ENCODE measurements around the gene ASB1. TPM values are rescaled to one million over a fixed set of nuclear protein-coding genes. Genes with fewer than 3 reads are reported as not detected.

Gene ASB1
- total RNA-seq, 3 donors from 2014 or later: 23.5 to 41.7 (median 24.6) TPM

DNA sequence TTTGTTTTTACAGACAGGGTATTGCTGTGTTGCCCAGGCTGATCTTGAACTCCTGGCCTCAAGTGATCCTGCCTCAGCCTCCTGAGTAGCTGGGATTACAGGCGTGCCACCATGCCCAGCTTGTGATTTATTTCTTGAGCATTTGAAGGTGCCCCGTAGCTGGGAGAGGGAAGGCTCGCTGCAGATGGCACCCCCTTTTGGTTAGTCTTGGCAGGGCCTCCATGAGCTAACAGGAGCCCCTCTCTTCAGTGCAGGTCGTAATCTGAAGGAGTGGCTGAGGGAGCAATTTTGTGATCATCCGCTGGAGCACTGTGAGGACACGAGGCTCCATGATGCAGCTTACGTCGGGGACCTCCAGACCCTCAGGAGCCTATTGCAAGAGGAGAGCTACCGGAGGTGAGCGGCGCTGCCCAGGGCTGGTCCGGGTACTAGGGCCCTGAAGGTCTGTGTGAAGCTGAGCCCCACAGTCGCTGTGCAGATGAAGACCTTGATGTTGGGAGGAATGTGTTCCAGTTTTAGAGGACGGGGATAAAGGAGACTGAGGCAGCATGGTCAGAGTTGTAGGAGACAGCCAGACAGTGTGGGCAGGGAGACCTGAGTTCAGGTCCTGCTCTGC lies 6.7 kb downstream of the ASB1 start:
- Histone ChIP-seq H3K4me1 (ENCODE audit: low read depth) (no peaks in the 10 kb centered on the region), H3K36me3 (ENCODE audit: low read depth) (no peaks in the 10 kb centered on the region), H3K4me3 (no peak overlapping the region), H3K9me3 (no peaks in the 10 kb centered on the region)
- TF ChIP-seq, protein P1, sequence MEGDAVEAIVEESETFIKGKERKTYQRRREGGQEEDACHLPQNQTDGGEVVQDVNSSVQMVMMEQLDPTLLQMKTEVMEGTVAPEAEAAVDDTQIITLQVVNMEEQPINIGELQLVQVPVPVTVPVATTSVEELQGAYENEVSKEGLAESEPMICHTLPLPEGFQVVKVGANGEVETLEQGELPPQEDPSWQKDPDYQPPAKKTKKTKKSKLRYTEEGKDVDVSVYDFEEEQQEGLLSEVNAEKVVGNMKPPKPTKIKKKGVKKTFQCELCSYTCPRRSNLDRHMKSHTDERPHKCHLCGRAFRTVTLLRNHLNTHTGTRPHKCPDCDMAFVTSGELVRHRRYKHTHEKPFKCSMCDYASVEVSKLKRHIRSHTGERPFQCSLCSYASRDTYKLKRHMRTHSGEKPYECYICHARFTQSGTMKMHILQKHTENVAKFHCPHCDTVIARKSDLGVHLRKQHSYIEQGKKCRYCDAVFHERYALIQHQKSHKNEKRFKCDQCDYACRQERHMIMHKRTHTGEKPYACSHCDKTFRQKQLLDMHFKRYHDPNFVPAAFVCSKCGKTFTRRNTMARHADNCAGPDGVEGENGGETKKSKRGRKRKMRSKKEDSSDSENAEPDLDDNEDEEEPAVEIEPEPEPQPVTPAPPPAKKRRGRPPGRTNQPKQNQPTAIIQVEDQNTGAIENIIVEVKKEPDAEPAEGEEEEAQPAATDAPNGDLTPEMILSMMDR (IDR thresholded peaks at IDR 0.05): no peak
- no peak for ATAC-seq
- no peak for DNase-seq
- intact Hi-C loops (cut with DNase I, micrococcal nuclease): no loop called here

DNA sequence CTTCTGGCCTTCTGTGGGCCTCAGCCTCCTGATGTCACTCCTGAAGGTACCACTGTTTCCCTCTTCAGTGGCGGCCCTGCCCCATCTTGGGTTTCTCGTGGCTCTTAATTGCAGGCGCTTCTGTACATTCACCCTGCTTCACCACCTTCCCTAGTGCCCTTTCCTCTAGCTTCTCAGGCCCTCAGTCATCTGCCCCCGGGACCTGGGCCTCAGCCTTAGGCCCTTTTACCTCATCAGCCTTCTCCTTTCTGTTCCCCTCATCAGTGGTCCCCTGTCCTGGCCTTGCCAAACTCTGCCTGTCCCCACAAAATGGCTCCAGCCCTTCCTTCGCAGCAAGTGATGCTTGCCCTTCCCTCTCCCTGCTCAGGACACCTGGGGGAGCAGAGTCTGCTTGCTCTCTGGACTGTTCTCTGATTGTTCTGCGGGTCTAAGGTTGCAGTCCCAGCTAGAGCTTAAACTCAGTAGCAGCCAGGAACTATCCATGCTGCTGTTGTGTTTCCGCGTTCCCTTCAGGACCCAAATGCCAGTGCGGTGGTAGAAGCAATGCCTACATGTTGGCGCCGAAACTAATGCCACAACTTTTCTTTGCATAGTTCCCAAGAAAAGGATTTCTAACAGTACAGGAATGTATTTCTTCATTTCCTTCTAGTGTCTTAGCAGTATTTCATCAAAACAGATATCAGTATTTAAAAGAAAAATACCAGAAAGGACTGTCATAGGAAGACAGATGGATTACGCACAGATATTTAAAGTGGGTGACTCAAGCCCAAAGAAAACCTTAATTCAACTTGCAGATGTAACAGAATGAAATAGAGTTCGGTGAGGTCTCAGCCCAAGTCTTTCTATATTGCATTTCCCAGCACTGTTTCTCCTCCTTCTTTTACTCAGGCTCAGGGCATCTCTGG lies 7.5 kb downstream of the ASB1 start:
- Histone ChIP-seq H3K4me3 (no peak overlapping the region), H3K4me1 (ENCODE audit: low read depth) (no peaks in the 10 kb centered on the region), H3K36me3 (ENCODE audit: low read depth) (no peaks in the 10 kb centered on the region), H3K9me3 (no peaks in the 10 kb centered on the region)
- intact Hi-C loops (cut with DNase I, micrococcal nuclease): no loop called here
- DNase-seq (no peak), ATAC-seq (no peak)
- TF ChIP-seq, protein P1 (IDR thresholded peaks at IDR 0.05): no peak

DNA sequence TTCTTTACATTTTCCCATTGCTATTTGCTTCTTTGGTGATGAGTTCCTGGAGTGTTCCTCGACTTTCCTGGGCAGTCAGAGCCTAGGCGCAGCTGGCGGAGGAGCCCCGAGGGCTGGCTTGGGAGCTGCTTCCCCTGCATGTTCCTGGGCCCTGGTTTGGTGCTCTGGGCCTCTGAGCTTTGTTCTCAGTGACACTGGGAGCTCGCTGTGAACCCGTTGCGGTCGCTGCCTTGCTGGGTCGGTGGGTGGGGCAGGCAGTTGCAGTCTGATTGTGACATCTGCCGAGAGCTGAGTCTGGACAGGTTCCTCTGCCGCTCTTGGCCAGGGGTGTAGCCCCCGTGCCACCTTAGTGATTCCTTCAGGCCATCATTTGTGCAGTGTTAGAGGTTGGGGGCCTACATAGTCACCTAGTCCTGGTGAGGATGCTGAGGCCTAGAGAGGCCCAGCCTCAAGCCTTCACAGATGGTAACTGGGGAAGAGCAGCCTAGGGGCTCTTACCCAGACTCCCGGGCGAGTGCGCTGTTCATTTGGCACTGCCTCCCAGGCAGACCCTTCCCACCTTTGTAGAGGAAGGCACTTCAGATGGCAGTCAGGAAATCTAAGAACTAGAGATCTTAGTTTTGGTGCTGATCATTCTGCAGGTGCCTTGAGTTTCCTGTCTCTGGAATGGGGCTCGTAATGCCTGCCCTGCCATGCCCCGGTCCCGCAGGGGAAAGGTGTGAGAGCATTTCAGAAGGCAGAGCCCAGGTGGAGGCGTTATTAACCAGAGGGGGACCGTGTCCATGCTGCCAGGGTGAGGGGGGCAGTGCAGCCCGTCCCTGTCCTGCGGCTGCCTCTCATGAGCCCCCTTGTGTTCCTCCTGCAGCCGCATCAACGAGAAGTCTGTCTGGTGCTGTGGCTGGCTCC lies 8.4 kb downstream of the ASB1 start:
- intact Hi-C loops (cut with DNase I, micrococcal nuclease): no loop called here
- no peaks in the 10 kb centered on the region for H3K9me3 ChIP-seq
- no peak overlapping the region for H3K4me3 ChIP-seq
- TF ChIP-seq, protein P1 (IDR thresholded peaks at IDR 0.05): no peak
- H3K4me1 ChIP-seq (ENCODE audit: low read depth): no peaks in the 10 kb centered on the region
- H3K36me3 ChIP-seq (ENCODE audit: low read depth): no peaks in the 10 kb centered on the region
- no peak for ATAC-seq
- no peak for DNase-seq

DNA sequence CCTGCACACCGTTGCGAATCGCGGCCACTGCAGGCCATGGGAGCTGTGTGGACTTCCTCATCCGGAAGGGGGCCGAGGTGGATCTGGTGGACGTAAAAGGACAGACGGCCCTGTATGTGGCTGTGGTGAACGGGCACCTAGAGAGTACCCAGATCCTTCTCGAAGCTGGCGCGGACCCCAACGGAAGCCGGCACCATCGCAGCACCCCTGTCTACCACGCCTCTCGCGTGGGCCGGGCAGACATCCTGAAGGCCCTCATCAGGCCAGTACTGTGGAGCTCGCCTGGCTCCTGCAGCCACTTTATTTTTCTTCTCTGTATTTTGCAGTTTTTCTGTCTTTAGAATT lies 9.0 kb downstream of the ASB1 start:
- Histone ChIP-seq H3K9me3 (no peaks in the 10 kb centered on the region), H3K36me3 (ENCODE audit: low read depth) (no peaks in the 10 kb centered on the region), H3K4me1 (ENCODE audit: low read depth) (no peaks in the 10 kb centered on the region), H3K4me3 (no peak overlapping the region)
- intact Hi-C loops (cut with DNase I, micrococcal nuclease): no loop called here
- TF ChIP-seq, protein P1 (IDR thresholded peaks at IDR 0.05): no peak
- no peak for ATAC-seq
- DNase-seq: no peak

Data from mucosa of descending colon (tissue), 3 donors.